HEK293 (cell line): ENCODE data around the gene KLK1.
A peak's percentile ranks its signal among the peaks of the same experiment; 100 is the strongest.

Experiments
- CTCF ChIA-PET: fragments of 350-600 bp; formaldehyde crosslinking; extraction: SDS; loops from one replicate; lab custom pipeline; 2021; ENCODE audit warnings: antibody characterized with exemption; lab: Yijun Ruan, JAX
- POLR2A ChIA-PET: fragments of 300-600 bp; formaldehyde crosslinking; extraction: SDS; loops from one replicate; lab custom pipeline; 2020; ENCODE audit warnings: antibody characterized with exemption, inconsistent platforms; lab: Yijun Ruan, JAX
- H3K27ac ChIP-seq: fragments of 200-500 bp; sonication (Bioruptor generic); 2 replicates; pipeline ENCODE4 v1.5.1; 2014; ENCODE audit warnings: low read depth, low read length, control low read depth, inconsistent platforms; ENCODE audit errors: extremely low read depth
- H3K36me3 ChIP-seq, 2 experiments: fragments of 200-500 bp in 1 of 2; sonication (Bioruptor generic) in 1 of 2; 1 replicate in 1 of 2; 2 replicates in 1 of 2; pipeline ENCODE4 v1.5.1; 2014 to 2017; ENCODE audit warnings: inconsistent platforms in 2 of 2, low read length in 2 of 2; ENCODE audit not compliant: control insufficient read depth in 2 of 2, insufficient read depth in 1 of 2
- H3K4me1 ChIP-seq: fragments of 200-500 bp; sonication (Bioruptor generic); 2 replicates; pipeline ENCODE4 v1.5.1; 2014; ENCODE audit warnings: mild to moderate bottlenecking, low read length, inconsistent platforms; ENCODE audit not compliant: control insufficient read depth, insufficient read depth
- H3K4me3 ChIP-seq: 2 replicates; pipeline ENCODE4 v1.5.1; 2011; ENCODE audit warnings: low read depth, mild to moderate bottlenecking, control low read depth, low read length, moderate library complexity
- H3K9me3 ChIP-seq: fragments of 200-500 bp; sonication (Bioruptor generic); 2 replicates; pipeline ENCODE4 v1.5.1; 2014; ENCODE audit warnings: low read depth, low read length, inconsistent platforms; ENCODE audit not compliant: control insufficient read depth, insufficient read depth
- BCL6B ChIP-seq: fragments of 450-650 bp; formaldehyde crosslinking; IDR thresholded peaks from 2 replicates; pipeline ENCODE4 v1.5.1; 2017; ENCODE audit warnings: missing biosample characterization, missing genetic modification characterization
- GLI4 ChIP-seq: fragments of 450-650 bp; formaldehyde crosslinking; IDR thresholded peaks from 2 replicates; pipeline ENCODE4 v1.5.1; 2016; ENCODE audit warnings: missing biosample characterization, missing genetic modification characterization
- SCRT1 ChIP-seq: fragments of 450-650 bp; formaldehyde crosslinking; IDR thresholded peaks from 2 replicates; pipeline ENCODE4 v1.5.1; 2016; ENCODE audit warnings: missing biosample characterization, missing genetic modification characterization, borderline replicate concordance
- ZBTB17 ChIP-seq: fragments of 450-650 bp; formaldehyde crosslinking; IDR thresholded peaks from 2 replicates; pipeline ENCODE4 v1.5.1; 2016; ENCODE audit warnings: missing biosample characterization, missing genetic modification characterization
- ZBTB26 ChIP-seq: fragments of 450-650 bp; formaldehyde crosslinking; optimal IDR thresholded peaks from 2 replicates; pipeline ENCODE3; 2016; ENCODE audit warnings: missing biosample characterization, mild to moderate bottlenecking, missing genetic modification characterization
- ZFHX2 ChIP-seq: fragments of 450-650 bp; formaldehyde crosslinking; conservative IDR thresholded peaks from 2 replicates; pipeline ENCODE4 v1.5.1; 2016; ENCODE audit warnings: missing biosample characterization, missing genetic modification characterization
- ZIC2 ChIP-seq: fragments of 450-650 bp; formaldehyde crosslinking; IDR thresholded peaks from 2 replicates; pipeline ENCODE4 v1.5.1; 2016; ENCODE audit warnings: missing biosample characterization, missing genetic modification characterization
- ZNF26 ChIP-seq: fragments of 450-650 bp; formaldehyde crosslinking; IDR thresholded peaks from 2 replicates; pipeline ENCODE4 v1.5.1; 2016; ENCODE audit warnings: missing biosample characterization, missing genetic modification characterization
- ZNF48 ChIP-seq: fragments of 450-650 bp; formaldehyde crosslinking; IDR thresholded peaks from 2 replicates; pipeline ENCODE4 v1.5.1; 2016; ENCODE audit warnings: missing biosample characterization, missing genetic modification characterization
- ZNF514 ChIP-seq: fragments of 450-650 bp; formaldehyde crosslinking; IDR thresholded peaks from 2 replicates; pipeline ENCODE4 v1.5.1; 2016; ENCODE audit warnings: missing biosample characterization, missing genetic modification characterization
- ZNF544 ChIP-seq: fragments of 450-650 bp; formaldehyde crosslinking; IDR thresholded peaks from 2 replicates; pipeline ENCODE4 v1.5.0; 2017; ENCODE audit warnings: missing biosample characterization, missing genetic modification characterization
- ZNF560 ChIP-seq: fragments of 450-650 bp; formaldehyde crosslinking; IDR thresholded peaks from 2 replicates; pipeline ENCODE4 v1.5.1; 2017; ENCODE audit warnings: missing biosample characterization, missing genetic modification characterization, borderline replicate concordance
- ZNF623 ChIP-seq: fragments of 450-650 bp; formaldehyde crosslinking; IDR thresholded peaks from 2 replicates; pipeline ENCODE4 v1.5.1; 2016; ENCODE audit warnings: missing biosample characterization, missing genetic modification characterization
- ZNF701 ChIP-seq: fragments of 450-650 bp; formaldehyde crosslinking; IDR thresholded peaks from 2 replicates; pipeline ENCODE4 v1.5.1; 2016; ENCODE audit warnings: missing biosample characterization, missing genetic modification characterization
- ZNF768 ChIP-seq: fragments of 450-650 bp; formaldehyde crosslinking; IDR thresholded peaks from 2 replicates; pipeline ENCODE4 v1.5.1; 2018; ENCODE audit warnings: missing biosample characterization, mild to moderate bottlenecking, missing genetic modification characterization
- ZNF830 ChIP-seq: fragments of 450-650 bp; IDR thresholded peaks from 2 replicates; pipeline ENCODE4 v1.5.0; 2018; ENCODE audit warnings: missing biosample characterization, missing genetic modification characterization, low read depth, mild to moderate bottlenecking, moderate library complexity
- TF ChIP-seq, protein P1 (sequence below): fragments of 450-650 bp; IDR thresholded peaks from 2 replicates; pipeline ENCODE4 v1.5.1; 2018; ENCODE audit warnings: missing biosample characterization, mild to moderate bottlenecking, missing genetic modification characterization

KLK1 gene

GRCh38 chr19:50831026-50831396 is 7.4 kb upstream of the KLK1 start:
- Histone ChIP-seq H3K9me3 (no peaks in the 10 kb centered on the region), H3K36me3 (no peaks in the 10 kb centered on the region), H3K4me1 (no peaks in the 10 kb centered on the region; the same call in 1 of the 2 replicates), H3K4me3 (no peak overlapping the region), H3K27ac (no peak overlapping the region)
- ChIA-PET POLR2A (interaction anchor here (1.2 kb wide), 1 partner anchor 26 kb away, joined by 4 read pairs; no protein-coding TSS in a partner anchor), CTCF (interaction anchor here (1.1 kb wide), 1 partner anchor 75 kb away, joined by 3 read pairs; no protein-coding TSS in a partner anchor)
- TF ChIP-seq ZNF701 (tag by site-specific recombination) (no peak), ZNF623 (tag by site-specific recombination) (peak; percentile 64), ZNF768 (tag by site-specific recombination) (peak; percentile 61; the same call in 1 of the 2 replicates), ZNF560 (tag by site-specific recombination) (no peak), ZNF48 (tag by site-specific recombination) (no peak)

DNA sequence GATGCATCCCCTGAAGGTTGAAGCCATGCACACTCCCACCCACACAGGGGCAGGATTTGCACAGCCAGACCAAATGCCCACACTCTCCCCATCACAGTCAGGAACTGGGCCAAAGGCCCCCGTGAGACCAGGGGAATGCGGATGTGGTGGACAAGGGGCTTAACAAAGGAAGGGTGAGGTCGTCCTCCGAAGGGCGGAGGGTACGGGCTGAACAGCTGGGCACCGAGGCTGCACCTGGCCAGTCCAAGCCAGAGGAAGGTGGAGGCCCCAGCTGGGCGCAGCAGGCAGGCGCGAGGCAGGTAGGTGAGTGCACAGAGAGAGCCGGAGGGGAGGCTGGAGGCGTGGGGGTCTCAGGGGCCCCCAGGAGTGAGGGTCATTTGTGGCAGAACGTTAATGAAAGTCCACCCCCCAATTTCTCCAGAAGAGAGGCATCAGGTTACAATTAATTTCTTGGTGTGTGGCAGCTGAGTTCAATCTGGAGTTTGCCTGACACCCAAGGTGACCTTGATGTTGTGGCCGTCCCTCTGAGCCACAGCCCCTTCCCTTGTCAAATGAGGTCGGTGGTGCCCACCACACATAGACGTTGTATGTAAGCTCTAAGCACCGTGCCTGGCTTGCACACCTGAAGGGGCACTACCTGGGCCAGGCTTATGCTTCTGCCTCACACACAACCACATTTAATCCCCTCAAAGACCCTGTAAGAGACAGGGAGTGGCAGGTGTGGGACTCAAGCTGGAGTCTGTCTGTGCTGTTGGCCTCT is 6.9 kb upstream of the KLK1 start:
- H3K36me3 ChIP-seq: no peaks in the 10 kb centered on the region
- CTCF ChIA-PET: interaction anchor here (0.9 to 1.1 kb wide), 2 partner anchors 10 to 75 kb away, joined by 3 read pairs; no protein-coding TSS in a partner anchor
- no peak overlapping the region for H3K4me3 ChIP-seq
- no peaks in the 10 kb centered on the region for H3K9me3 ChIP-seq
- peak; percentile 36; the same call in 1 of the 2 replicates for TF ChIP-seq ZFHX2 (tag by site-specific recombination)
- no peak for TF ChIP-seq ZNF514 (tag by site-specific recombination)
- TF ChIP-seq ZIC2 (tag by site-specific recombination): no peak
- no peak for TF ChIP-seq BCL6B
- no peak for TF ChIP-seq ZBTB26
- 0 out of 2 replicates have a peak, but pooled peaks have one; percentile 2 for TF ChIP-seq ZBTB17
- TF ChIP-seq ZNF830 (tag by site-specific recombination): no peak
- no peak for TF ChIP-seq GLI4
- no peak for TF ChIP-seq SCRT1 (tag by site-specific recombination)
- TF ChIP-seq ZNF26 (tag by site-specific recombination): no peak
- TF ChIP-seq, protein P1, sequence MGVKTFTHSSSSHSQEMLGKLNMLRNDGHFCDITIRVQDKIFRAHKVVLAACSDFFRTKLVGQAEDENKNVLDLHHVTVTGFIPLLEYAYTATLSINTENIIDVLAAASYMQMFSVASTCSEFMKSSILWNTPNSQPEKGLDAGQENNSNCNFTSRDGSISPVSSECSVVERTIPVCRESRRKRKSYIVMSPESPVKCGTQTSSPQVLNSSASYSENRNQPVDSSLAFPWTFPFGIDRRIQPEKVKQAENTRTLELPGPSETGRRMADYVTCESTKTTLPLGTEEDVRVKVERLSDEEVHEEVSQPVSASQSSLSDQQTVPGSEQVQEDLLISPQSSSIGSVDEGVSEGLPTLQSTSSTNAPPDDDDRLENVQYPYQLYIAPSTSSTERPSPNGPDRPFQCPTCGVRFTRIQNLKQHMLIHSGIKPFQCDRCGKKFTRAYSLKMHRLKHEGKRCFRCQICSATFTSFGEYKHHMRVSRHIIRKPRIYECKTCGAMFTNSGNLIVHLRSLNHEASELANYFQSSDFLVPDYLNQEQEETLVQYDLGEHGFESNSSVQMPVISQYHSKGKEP (tag by site-specific recombination): no peak
- TF ChIP-seq ZNF544: no peak
- TF ChIP-seq, all 188 proteins: peak for 2
- POLR2A ChIA-PET: interaction anchor here (1.2 kb wide), 1 partner anchor 26 kb away, joined by 4 read pairs; no protein-coding TSS in a partner anchor
- H3K4me1 ChIP-seq: no peaks in the 10 kb centered on the region; the same call in 1 of the 2 replicates
- no peak overlapping the region for H3K27ac ChIP-seq
